Activated CD4-positive, alpha-beta T cell treated with anti-CD3 and anti-CD28 coated beads, Interleukin-2, amount 50 U/mL, for 1 hour (primary cell): ENCODE results near the gene PIK3AP1.
"Not testable (repeated sequence)": the region's sequence is repeated elsewhere in the genome, so short reads cannot be mapped to it uniquely, and the experiment has no call there.

Experiments used
- DNase-seq: peaks from one replicate; pipeline ENCODE4 v3.0.0-alpha.2; 2020

PIK3AP1 gene, protein sequence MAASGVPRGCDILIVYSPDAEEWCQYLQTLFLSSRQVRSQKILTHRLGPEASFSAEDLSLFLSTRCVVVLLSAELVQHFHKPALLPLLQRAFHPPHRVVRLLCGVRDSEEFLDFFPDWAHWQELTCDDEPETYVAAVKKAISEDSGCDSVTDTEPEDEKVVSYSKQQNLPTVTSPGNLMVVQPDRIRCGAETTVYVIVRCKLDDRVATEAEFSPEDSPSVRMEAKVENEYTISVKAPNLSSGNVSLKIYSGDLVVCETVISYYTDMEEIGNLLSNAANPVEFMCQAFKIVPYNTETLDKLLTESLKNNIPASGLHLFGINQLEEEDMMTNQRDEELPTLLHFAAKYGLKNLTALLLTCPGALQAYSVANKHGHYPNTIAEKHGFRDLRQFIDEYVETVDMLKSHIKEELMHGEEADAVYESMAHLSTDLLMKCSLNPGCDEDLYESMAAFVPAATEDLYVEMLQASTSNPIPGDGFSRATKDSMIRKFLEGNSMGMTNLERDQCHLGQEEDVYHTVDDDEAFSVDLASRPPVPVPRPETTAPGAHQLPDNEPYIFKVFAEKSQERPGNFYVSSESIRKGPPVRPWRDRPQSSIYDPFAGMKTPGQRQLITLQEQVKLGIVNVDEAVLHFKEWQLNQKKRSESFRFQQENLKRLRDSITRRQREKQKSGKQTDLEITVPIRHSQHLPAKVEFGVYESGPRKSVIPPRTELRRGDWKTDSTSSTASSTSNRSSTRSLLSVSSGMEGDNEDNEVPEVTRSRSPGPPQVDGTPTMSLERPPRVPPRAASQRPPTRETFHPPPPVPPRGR

DNA sequence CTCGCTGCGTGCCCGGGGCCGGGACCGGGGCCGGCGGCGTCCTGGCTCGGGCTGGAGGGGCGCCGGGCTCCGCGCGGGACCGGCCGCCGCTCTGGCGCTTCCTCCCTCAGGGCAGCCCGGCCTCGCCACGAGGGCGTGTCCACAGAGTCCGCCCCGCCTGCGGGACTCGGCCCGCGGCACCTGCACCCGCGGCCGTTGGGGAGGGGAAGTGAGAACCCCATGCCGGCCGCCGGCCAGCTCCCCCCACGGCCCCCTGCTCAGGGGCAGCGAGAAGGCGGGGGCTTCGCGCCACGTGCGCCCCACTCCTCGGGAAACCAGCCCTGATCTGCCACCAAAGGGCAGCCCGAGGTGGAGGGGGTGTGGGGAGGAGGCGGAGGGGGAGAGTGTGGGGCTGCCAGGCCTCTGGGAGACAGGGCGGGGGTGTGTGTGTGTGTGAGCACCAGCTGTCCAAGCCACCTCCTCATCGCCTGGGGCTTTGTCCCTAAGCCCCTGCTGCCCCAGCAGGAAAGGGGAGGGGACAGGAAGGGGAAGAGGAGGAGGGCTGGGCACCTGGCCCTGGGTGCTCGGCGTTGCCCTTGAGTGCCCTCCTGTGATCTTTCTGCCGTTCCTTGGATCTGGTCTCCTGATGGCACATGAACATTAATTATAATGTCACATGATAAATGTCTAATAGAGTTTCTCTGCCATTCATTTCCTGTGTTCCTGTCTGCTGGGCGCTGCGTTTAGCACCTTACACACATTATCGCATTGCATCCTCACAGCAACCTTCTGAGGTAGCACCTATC lies at the start of gene PIK3AP1:
TSS of gene PIK3AP1 (minus strand) at position 93 of the 785 bp plus-strand sequence. CDS start 120 bp downstream, outside the sequence.
- DNase-seq, result peak; percentile 16

DNA sequence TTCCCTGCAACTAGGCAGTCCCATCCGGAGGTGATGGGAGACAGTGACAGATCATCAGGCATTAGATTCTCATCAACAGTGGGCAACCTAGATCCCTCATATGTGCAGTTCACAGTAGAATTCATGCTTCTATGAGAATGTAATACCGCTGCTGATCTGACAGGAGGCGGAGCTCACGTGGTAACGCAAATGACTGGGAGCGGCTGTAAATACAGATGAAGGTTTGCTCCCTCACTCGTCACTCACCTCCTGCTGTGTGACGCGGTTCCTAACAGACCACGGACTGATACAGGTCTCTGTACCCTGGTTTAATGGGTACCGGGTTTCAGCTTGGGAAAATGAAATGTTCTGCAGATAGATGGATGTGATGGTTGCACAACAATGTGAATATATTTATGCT lies 47.8 kb upstream of the PIK3AP1 start:
- DNase-seq, result no peak

DNA sequence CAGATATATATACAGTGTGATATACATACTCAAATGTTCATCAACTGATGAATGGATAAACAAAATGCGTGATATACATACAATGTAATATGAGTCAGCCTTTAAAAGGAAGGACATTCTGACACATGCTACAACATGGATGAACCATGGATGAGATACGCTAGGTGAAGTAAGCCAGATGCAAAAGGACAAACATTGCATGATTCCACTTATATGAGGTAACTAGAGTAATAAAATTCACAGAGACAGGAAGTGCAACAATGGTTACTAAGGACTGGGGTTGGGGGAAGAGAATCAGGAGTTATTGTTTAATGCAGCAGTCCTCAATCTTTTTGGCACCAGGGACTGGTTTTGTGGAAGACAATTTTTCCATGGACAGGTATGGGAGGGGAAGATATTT lies 47.3 kb upstream of the PIK3AP1 start:
- no peak for DNase-seq

DNA sequence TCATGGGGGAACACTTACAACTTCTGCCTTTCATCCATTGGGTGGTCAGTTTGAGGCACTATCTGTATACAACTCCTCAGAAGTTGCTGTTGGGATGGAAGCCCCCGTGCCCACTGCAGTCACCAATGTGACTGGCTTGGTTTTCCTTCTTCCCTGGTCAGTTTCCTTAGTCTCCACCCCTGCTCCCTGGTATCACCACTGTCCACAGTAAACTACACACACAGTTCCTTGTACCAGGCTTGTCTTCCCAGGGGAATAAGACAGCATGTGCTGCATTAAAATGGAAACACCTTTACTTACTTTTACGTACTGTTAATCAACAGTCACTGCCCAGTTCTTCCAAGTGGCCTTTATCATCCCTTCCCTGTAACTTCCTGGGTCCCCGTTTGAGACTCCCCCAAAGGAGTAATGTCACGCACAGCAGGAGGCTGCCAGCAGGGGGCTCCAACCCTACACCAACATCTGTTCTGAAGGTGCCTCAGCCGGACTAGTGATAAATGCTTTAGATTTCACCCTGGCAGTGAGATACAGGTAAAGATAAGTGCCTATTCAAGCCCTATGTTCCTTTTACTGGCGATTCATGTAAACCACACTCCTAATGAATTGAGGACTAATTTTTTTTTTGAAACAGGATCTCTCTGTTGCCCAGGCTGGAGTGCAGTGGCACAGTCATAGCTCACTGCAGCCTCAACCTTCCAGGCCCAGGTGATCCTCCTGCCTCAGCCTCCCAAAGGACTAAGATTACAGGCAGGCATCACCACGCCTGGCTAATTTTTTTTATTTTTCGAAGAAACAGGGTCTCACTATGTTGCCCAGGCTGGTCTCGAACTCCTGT lies 45.3 kb upstream of the PIK3AP1 start:
- DNase-seq, result peak; percentile 76

DNA sequence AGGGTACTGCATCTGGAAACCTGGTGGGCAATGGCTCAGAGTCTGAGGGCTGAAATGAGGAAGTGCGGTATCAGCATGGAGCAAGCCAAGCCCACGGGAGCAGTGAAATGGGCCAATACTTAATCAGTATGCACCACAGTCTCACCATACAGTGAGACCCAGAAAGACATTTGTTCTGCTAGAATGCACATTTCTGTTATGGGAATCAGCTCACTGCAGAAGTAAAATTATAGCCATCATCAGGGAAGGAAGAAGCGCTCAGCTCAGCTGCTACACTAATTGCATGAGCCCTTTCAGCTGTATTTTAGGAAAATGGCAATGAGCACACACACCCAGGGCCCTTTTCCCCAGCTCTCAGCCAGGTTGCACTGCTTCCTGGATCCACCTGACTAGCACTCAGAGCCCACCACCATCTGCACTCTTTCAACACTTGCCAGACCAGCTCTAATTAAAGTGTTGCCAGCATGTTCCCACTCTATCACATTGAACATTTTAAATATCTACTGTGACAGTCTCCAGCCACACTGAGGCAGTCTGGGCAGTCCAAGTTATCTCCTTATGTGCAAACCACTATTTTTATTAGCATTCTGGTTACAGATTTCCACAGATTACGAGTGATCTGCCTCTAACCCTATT lies 44.2 kb upstream of the PIK3AP1 start:
- no peak for DNase-seq

DNA sequence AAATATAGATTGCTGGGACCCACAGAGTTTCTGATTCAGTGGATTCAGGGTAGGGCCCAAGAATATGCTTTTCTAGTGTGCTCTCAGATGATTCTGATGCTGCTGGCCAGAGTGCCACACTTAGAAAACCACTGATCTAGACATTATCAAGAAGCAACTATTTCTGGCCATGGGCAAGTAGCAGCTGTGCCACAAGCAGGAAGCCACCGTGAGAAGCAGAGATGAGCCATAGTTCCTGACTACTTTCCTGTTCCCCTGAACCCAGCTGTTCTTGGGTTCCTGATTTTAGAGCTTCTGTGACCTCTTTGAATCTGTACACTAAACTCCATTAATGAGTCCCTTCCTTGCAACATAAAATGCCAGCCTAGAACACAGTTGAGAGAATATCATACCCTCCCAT lies 38.1 kb upstream of the PIK3AP1 start:
- no peak for DNase-seq

DNA sequence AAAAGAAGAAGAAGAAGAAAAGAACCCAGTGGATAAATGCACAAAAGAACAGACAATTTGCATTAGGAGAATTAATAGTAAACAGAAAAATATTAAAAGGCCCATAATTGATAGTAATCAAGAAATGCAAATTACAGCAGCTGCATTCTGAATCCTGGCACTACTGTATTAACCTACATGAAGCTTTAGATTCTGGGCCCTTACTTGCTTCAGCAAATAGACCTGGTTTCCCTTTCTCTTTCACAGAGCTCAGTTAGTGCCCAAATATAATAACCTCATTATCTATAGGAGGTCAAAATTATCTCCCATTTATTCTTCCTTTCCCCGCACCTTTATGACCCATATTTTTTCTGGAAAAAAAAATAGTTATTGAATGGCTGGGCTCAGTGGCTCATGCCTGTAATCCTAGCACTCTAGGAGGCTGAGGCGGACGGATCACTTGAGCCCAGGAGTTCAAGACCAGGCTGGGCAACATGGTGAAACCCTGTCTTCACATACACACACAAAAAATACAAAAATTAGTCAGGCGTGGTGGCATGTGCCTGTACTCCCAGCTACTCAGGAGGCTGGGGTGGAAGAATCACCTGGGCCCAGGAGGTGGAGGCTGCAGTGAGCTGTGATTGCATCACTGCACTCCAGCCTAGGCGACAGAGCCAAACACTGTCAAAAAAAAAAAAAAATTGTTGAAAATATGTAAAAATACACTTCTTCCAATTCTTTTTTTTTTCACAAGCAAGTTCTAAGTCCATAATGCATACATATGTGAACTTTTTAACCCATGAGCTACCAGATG lies 36.0 kb upstream of the PIK3AP1 start:
- DNase-seq, result no peak

DNA sequence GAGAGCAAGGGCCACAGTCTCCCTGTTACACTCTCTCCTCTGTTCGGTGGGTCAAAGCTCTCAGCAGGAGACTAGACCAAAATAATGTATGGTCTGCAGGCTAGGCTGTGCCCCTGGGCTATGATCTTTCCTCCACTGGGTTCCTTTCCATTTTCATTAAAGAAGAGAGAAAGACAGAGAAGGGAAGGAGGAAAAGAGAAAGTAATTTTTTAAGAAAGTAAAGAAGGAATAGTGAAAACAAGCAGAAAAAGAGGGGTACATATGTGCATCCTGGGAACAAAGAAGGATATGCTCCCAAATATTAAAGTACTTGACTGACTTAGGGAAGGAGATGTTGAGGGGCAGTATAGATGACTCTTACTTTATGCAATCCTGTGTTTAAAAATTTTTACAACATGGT lies 33.6 kb upstream of the PIK3AP1 start:
- no peak for DNase-seq

DNA sequence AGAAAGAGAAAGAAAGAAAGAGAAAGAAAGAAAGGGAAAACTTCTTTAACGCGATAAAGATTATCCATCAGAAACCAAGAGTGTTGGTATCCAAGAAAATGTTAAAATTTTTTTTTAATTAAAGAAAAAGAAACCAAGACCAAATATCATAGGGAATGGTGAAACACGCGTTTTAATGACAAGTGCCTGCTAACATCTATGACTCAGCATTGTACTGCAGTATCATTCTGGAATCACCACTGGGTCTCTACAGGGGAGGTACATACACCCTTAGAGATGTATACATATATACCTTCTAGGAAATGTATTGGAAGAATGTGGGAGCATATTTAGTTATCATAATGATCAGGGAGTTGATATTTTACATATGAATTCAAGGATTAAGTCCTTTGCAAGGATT lies 32.1 kb upstream of the PIK3AP1 start:
- no peak for DNase-seq

DNA sequence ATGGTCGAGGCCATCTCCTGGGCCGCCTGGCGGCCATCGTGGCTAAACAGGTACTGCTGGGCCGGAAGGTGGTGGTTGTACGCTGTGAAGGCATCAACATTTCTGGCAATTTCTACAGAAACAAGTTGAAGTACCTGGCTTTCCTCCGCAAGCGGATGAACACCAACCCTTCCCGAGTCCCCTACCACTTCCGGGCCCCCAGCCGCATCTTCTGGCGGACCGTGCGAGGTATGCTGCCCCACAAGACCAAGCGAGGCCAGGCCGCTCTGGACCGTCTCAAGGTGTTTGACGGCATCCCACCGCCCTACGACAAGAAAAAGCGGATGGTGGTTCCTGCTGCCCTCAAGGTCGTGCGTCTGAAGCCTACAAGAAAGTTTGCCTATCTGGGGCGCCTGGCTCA lies 30.0 kb upstream of the PIK3AP1 start:
- DNase-seq, result not testable (repeated sequence)

DNA sequence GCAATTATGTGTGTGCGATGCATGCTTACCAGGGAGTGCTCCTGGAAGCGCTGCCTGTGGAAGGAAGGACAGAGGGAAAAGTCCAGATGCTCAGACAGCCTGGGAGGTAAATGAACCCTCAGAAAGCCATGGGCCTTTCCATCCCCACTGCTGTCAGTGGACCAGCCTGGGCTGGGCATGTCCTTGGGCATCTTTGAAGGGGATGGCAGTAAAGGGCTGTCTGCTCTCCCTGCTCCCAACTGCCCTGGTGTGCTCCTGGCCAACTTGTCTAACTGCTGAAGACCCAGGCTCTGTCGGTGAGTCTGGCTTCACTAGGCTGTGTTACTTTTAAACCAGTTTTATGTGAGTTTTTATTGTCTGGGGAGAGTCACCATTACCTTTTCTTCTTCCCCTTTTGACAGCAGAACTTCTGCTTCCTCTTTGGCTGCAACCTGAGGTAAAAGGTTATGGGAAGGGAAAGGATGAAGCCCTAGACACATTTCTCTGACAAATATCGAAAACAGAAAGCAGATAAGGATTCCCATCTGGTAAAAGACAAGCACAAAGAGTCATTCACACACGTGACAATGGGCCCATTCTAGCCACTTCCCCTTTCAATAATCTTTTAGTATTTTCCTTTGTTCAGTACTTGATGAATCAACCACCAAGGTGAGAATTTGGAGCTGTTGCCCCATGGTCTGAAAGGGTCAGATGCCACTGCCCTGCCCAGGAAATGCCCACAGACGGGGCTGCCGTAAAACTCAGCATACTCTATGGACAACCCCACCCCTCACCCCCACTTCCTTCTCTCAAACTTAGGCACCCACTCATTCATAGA lies 27.6 kb upstream of the PIK3AP1 start:
- DNase-seq, result no peak

DNA sequence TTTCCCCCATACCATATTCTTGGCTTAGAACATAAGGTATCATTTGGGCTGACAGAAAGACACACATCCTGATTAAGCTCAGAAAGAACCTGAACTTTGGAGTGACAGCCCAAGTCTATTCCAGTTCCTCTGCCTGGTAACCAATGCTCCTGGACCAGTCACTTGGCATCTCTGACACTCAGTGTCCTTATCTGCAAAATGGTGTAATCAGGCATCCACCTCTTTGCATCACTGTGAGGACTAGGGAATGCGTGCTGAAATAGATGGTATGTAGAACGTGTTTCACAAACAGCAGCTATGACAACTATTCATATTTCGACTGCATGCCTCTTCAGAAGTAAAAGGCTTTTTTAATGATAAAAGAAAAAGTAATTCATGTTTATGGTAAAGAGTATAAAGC lies 26.2 kb upstream of the PIK3AP1 start:
- DNase-seq, result no peak

DNA sequence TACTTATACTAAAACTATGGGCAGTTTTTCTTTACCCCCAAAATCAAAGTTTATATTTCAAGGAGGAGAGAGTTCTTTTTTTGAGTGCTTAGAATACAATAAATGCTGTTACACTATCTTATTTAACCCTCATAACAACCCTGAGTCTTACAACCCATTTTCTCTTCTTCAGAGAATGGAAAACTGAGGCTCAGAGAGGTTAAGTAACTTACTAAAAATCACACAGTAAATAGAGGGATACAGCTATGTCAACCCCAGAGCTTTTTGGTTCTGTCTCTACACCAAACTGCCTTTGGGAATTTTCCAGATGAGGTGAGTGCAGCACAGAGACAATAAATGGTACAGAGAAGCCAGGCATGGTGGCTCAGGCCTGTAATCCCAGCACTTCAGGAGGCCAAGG lies 25.6 kb upstream of the PIK3AP1 start:
- no peak for DNase-seq

DNA sequence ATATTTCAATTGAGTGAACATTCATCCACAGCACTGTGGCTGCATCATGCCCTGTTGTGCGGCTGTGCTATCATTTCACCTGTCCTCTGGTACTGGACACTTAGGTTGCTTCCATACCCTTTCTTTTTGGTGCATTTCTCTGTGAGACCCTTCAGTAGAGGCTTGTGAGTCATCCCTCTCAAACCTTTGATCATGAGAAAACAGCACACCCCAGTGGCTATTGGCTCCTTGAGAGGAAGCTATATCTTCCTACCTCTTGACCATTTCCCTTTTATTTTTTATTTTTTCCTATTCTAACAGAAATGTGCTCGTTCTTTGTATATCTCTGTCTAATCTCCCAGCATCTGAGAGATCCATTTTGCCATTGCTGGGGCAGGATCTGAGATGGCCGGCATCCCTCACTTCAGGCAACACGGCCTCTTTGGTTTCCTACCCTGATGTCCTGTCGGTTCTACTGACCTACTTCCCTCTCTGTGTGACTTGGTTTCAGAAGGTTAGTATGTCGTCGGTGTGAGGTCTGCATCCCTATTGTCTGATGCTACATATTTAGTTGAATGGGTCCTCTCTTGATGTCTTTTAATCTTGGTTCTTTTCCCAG lies 23.8 kb upstream of the PIK3AP1 start:
- DNase-seq, result no peak

DNA sequence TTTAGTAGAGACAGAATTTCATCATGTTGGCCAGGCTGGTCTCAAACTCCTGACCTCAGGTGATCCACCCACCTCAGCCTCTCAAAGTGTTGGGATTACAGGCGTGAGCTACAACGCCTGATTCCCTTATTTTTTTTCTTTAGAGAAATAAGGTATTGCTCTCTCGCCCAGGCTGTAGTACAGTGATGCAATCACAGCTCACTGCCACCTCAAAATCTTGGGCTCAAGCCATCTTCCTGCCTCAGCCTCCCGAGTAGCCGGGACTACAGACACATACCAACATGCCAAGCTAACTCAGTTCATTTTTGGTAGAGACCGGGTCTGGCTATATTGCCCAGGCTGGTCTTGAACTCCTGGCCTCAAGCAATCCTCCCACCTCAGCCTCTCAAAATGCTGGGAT lies 21.2 kb upstream of the PIK3AP1 start:
- DNase-seq, result not testable (repeated sequence)

DNA sequence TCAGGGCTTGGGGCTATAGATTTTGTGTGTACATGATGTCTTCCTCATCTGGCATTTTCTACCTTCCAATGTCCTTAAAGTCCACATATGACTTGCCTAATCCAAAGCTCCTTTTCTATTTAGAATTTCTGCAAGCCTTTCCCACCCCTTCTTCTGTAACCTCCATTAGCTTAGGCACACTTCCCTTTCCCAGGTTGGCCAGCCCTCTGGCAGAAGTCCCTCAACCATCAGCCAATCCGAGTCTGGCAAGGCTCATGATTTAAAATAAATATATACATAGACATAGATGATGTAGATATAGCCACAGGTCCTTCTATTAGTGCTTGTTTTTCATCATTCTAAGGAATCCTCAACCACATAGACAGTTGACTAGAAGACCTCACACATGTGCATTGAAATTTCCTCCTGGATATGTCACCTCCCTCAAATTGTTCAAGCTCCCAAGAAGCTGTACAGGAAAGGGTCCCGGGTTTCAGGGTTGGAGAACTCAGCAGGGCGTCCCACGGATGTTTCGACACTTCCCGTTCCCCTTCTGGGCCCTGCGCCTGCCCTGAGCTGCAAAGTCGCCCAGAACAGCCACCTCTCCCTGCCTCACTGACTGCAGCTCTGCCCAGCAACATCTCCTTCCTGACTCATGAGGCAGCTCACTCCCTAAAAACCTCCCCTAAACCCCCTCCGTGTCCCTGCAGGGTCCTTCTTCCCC lies 20.4 kb upstream of the PIK3AP1 start:
- no peak for DNase-seq

DNA sequence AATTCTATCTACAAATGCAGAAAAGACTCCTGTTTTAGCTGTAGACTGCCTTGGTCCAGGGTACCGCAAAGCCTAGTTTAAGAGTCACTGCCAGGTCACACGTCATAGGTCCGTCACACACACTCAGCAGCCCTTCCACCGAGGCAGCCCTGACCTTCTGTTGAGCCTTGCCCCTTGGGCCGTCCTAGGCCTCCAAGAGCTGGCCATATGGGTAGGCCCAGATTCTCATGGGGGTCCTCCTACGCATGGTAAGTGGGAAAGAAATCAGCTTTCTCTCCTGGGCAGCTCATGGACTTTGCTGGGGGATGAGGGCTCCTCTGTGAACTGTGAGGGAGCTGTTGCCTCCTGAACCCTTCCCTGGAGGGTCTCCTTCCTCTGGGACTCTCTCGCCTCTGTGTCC lies 19.8 kb upstream of the PIK3AP1 start:
- DNase-seq, result no peak

DNA sequence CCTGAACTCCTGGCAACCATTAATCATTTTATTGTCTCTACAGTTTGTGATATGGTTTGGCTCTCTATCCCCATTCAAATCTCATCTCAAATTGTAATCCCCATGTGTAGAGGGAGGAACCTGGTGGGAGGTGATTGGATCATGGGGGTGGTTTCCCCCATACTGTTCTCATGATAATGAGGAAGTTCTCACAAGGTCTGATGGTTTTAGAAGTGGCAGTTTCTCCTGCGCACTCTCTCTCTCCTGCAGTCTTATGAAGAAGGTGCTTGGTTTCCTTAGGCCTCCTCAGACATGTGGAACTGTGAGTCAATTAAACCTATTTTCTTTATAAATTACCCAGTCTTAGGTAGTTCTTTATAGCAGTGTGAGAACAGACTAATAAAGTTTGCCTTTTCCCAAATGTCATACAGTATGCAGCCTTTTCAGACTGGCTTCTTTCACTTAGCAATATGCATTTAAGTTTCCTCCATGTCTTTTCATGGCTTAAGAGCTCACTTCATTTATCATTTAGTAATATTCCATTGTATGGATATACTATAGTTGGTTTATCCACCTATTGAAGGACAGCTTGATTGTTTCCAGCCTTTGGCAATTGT lies 17.1 kb upstream of the PIK3AP1 start:
- not testable (repeated sequence) for DNase-seq

DNA sequence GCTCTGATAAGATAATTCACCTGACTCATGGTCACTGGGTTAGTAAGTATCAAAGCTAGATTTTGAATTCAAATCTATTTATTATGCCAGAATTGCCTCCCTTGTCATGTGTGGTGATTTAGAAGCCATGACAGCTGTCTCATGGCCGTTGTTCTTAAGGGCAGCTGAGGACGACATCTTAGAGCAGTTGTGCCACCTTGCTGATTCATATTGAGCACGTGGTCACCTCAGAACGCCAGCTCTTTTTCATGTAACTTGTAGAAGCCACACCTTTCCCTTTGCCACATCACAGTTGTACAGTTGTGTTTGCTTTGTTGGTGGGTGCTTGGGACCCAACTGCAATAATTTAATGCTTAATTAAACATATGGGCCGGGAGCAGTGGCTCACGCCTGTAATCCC lies 4.3 kb upstream of the PIK3AP1 start:
- no peak for DNase-seq
